Stimulated activated naive CD8-positive, alpha-beta T cell treated with anti-CD3 and anti-CD28 coated beads, Interleukin-15, amount 100 ng/mL, for 72 hours (primary cell): ENCODE measurements around the gene IP6K1.
"Not testable (repeated sequence)": the region's sequence is repeated elsewhere in the genome, so short reads cannot be mapped to it uniquely, and the experiment has no call there.

Experiments
- ATAC-seq: fragments of 150-1000 bp; cut with Tn5 transposase; 2 replicates; pipeline ENCODE4 v1.10.0; 2021; ENCODE audit warnings: mild to moderate bottlenecking, moderate library complexity
- DNase-seq, 2 donors: peaks; one replicate each; pipeline ENCODE4 v3.0.0; 2021 to 2022
- H3K27ac Mint-ChIP-seq, 2 donors: one replicate each; pipeline ENCODE4 v1.8.0; 2022; ENCODE audit warnings: mild to moderate bottlenecking in 2 of 2, mixed read lengths in 2 of 2, moderate library complexity in 2 of 2
- H3K27me3 Mint-ChIP-seq: one replicate; pipeline ENCODE4 v1.8.0; 2022; ENCODE audit warnings: mixed read lengths
- H3K4me1 Mint-ChIP-seq: one replicate; pipeline ENCODE4 v1.8.0; 2022; ENCODE audit warnings: mild to moderate bottlenecking, mixed read lengths
- H3K4me3 Mint-ChIP-seq, 2 donors: one replicate each; pipeline ENCODE4 v1.8.0; 2022; ENCODE audit warnings: mild to moderate bottlenecking in 2 of 2, mixed read lengths in 2 of 2, moderate library complexity in 1 of 2
- H3K9me3 Mint-ChIP-seq, 2 donors: one replicate each; pipeline ENCODE4 v1.8.0; 2022; ENCODE audit warnings: mixed read lengths in 2 of 2

Gene IP6K1

DNA sequence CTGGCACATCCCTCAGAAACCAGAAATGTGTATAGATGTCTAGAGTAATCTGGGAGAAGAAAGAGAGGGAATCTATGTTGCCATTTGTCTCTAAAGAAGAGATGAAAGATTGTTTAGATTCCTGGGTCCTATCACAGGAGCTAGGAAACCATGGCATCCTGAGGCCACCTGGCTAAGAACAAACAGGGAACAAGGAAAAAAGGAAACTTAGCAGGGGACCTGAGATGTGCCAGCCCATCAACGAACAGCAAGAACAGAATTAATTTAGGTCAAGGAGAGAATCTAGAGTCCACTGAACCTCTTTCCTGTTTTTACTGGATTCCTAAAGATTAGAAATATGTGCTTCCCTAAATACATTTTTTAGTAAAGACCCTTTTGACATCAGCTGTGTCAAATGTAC is 30.3 kb downstream of the IP6K1 start:
- Mint-ChIP-seq H3K4me1 (peaks cover 18% of the 10 kb centered on the region), H3K4me3 (no peak overlapping the region), H3K27me3 (no peaks in the 10 kb centered on the region), H3K27ac (no peak overlapping the region), H3K9me3 (no peaks in the 10 kb centered on the region)
- DNase-seq (no peak), ATAC-seq (no peak)

DNA sequence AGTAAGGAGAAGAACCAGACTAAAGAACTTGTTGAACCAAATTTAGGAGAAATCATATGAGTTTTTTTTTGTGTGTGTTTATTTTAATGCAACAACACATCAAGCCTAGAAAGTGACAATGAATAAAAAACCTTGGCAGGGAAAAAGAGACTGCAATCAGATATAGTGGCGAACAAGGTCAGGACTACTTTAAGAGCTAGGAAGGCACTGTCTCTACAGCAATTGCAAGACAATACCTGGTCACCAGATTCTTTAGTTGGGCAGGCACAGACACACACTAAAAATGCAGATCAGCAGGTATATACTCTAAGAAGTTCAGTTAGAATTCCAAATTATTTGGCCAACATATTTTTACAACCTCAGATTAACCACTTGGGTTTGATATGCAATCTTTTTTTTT is 31.8 kb downstream of the IP6K1 start:
- no peak for DNase-seq
- H3K4me1 Mint-ChIP-seq = peaks cover 16% of the 10 kb centered on the region
- no peak overlapping the region for H3K27ac Mint-ChIP-seq
- no peak for ATAC-seq
- no peaks in the 10 kb centered on the region for H3K9me3 Mint-ChIP-seq
- H3K4me3 Mint-ChIP-seq = no peak overlapping the region
- H3K27me3 Mint-ChIP-seq = no peaks in the 10 kb centered on the region

DNA sequence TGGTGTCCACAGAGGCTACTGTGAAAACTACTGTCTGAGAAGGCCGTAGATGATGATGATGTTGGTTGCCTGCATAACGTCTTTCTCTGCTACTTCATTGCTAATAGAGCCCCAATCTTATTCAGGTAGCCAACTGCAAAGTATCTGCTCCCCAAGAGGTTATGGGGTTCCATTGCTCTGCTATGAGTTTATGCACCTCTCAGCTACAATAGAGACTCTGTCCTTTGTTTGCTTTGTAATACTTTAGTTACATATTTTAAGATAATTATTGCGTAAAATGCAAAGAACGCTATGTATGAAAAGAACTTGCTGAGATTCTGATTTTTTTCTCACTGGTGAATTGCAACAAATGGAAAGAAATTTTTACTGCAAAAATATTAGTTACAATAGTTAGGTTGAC is 34.8 kb downstream of the IP6K1 start:
- no peak overlapping the region for H3K4me3 Mint-ChIP-seq
- no peak overlapping the region for H3K27ac Mint-ChIP-seq
- no peaks in the 10 kb centered on the region for H3K9me3 Mint-ChIP-seq
- no peaks in the 10 kb centered on the region for H3K27me3 Mint-ChIP-seq
- peaks cover 17% of the 10 kb centered on the region for H3K4me1 Mint-ChIP-seq
- ATAC-seq (no peak), DNase-seq (no peak)

DNA sequence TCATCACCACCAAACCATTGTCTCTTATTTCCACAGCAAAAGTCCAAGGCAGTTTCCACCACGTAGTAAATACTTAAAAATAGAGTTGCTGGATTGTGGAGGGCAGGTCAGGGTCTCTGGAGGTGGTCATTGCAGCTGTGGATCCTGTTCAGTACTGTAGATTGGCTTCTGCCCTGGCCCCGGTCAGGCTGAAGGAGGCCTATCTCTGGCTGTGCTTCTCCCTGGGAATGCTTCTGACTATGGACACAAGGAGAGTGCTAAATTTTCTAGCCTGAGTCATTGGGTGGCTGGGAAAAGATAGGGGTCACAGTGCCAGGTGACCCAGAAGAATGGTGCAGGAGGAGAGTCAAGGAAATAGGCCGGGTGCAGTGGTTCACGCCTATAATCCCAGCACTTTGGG is 36.3 kb downstream of the IP6K1 start:
- Mint-ChIP-seq H3K27ac (no peak overlapping the region), H3K27me3 (no peaks in the 10 kb centered on the region), H3K9me3 (no peaks in the 10 kb centered on the region), H3K4me1 (peaks cover 15% of the 10 kb centered on the region), H3K4me3 (no peak overlapping the region)
- ATAC-seq (no peak), DNase-seq (no peak)

DNA sequence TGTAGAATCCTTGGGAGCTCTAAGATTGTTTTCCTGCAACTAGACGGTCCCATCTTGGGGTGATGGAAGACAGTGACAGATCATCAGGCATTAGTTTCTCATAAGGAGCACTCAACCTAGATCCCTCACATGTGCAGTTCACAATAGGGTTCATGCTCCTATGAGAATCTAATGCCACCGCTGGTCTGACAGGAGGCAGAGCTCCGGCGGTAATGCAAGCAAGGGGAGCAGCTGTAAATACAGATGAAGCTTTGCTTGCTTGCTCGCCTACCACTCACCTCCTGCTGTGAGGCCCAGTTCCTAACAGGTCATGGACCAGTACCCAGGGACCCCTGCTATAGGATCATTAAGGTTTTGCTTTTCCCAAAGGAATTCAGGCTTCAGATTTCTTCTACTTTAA is 37.5 kb downstream of the IP6K1 start:
- H3K27ac Mint-ChIP-seq = peak overlapping the region in 1 of 2 donors; percentile 46
- H3K9me3 Mint-ChIP-seq, ATAC-seq, DNase-seq, H3K4me3 Mint-ChIP-seq, H3K27me3 Mint-ChIP-seq: not testable (repeated sequence)
- H3K4me1 Mint-ChIP-seq = peaks cover 15% of the 10 kb centered on the region

DNA sequence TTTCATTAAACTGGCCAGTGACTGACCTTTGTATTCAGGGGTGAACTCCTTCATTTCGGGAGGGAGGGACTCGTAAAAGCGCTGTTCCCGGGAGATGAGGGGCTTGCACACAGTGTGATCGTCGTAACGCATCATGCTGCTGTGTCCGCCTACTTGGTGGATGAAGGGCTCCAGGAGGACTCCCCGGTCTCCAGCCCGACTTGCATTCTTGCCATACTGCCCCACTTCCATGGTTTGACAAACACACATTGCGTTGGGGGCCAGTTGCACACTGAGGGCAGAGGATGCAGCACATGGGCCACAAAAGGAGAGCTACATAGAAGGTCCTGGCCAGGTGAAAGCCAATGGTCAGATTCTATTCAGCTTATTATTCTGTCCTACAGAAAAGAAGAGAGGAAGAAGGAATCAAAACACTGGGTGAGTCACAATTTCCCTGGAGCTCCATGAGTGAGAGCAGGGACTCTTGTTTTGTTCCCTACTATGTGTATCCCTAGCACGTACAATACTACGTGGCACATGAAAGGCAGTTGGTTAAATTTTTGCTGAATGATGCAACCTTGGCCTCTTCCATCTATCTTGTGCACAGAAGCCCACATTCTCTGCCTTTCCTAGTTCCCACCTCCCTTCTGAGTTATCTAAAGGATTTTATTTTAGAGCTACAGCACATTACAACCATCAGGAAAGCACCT is 38.4 kb downstream of the IP6K1 start:
- H3K4me3 Mint-ChIP-seq = no peak overlapping the region
- ATAC-seq (no peak), DNase-seq (no peak)
- no peaks in the 10 kb centered on the region for H3K27me3 Mint-ChIP-seq
- H3K27ac Mint-ChIP-seq = peak overlapping the region in 1 of 2 donors; percentile 62
- H3K4me1 Mint-ChIP-seq = peaks cover 11% of the 10 kb centered on the region
- no peaks in the 10 kb centered on the region for H3K9me3 Mint-ChIP-seq

DNA sequence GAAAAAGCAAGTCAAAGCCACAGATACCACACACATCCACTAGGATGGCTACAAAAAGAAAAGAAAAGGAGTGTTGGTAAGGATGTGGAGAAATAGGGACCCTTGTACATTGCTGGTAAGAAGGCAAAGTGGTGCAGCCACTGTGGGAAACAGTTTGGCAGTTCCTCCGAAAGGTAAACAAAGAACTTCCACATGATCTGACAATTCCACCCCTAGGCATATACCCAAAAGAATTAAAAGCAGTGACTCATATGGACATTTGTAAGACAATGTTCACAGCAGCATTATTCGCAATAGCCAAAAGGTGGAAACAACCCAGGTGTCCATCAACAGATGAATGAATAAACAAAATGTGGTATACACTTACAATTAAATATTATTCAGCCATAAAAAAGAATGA is 40.4 kb downstream of the IP6K1 start:
- H3K4me3 Mint-ChIP-seq = no peak overlapping the region
- H3K27ac Mint-ChIP-seq = no peak overlapping the region
- DNase-seq (no peak), ATAC-seq (no peak)
- no peaks in the 10 kb centered on the region for H3K27me3 Mint-ChIP-seq
- peaks cover 10% of the 10 kb centered on the region for H3K4me1 Mint-ChIP-seq
- H3K9me3 Mint-ChIP-seq = no peaks in the 10 kb centered on the region

DNA sequence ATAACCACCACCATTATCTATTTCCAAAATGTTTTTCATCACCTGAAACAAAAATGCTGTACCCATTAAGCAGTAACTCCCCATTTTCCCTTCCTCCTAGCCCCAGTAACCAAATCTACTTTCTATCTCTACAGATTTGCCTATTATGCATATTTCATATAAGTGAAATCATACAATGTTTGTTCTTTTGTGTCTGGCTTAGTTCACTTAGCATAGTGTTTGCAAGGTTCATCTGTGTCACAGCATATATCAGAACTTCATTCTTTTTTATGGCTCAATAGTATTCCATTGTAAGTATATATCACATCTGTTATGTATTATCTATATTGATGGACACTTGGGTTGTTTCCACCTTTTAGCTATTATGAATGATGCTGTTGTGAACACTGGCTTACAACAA is 45.9 kb downstream of the IP6K1 start:
- Mint-ChIP-seq H3K27ac (no peak overlapping the region), H3K27me3 (no peaks in the 10 kb centered on the region), H3K9me3 (no peaks in the 10 kb centered on the region), H3K4me1 (no peaks in the 10 kb centered on the region), H3K4me3 (no peak overlapping the region)
- no peak for DNase-seq
- ATAC-seq = no peak

DNA sequence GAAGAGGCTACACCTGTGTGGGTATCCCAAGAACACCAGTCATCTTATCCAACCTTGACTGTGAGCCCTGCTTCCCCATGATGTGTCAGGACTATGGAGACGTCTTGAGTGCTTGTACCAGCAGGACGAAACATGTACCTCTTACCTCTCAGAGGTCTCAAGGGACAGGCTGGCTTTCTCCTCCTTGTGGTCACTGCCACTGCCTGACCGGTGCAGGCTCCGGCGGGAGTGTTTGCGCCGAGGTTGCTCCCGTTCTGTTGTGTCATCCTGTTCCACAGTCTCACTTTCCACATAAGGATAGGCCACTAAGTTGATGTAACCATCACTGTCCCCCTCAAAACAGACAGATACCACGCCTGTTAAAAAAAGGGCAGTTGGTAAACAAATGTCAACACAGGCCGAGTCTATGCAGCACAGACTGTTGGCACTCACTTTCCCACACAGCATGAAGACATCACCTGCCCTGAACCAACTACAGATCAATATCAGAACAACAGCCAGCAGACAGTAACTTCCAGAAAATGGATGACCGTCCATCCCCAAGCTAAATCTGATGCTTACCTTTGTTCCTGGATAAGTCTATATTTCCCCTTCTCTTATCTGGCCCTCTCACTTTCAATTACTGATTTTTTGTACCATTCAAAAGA is 48.2 kb downstream of the IP6K1 start:
- H3K27ac Mint-ChIP-seq = peak overlapping the region in 1 of 2 donors; percentile 72
- no peaks in the 10 kb centered on the region for H3K27me3 Mint-ChIP-seq
- no peak for DNase-seq
- H3K9me3 Mint-ChIP-seq = no peaks in the 10 kb centered on the region
- no peak for ATAC-seq
- no peaks in the 10 kb centered on the region for H3K4me1 Mint-ChIP-seq
- no peak overlapping the region for H3K4me3 Mint-ChIP-seq

DNA sequence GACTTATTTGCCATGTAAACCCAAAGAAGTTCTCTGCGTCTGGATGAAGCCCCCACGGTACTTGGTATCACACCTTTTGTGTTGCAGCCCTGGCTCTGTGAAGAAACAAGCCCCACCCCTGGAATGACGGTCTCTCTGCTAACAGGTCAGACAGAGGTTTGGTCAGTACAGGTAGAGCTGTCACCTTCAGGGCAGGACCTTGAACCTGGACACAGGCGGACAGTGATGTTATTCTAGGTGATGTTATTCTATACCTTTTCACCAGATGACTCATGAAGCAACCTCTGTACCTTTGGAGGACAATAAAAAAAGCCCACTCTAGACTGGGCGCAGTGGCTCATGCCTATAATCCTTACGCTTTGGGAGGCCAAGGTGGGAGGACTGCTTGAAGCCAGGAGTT is 51.6 kb downstream of the IP6K1 start:
- Mint-ChIP-seq H3K4me3 (no peak overlapping the region), H3K27me3 (no peaks in the 10 kb centered on the region), H3K4me1 (no peaks in the 10 kb centered on the region), H3K27ac (no peak overlapping the region), H3K9me3 (no peaks in the 10 kb centered on the region)
- ATAC-seq (no peak), DNase-seq (no peak)

DNA sequence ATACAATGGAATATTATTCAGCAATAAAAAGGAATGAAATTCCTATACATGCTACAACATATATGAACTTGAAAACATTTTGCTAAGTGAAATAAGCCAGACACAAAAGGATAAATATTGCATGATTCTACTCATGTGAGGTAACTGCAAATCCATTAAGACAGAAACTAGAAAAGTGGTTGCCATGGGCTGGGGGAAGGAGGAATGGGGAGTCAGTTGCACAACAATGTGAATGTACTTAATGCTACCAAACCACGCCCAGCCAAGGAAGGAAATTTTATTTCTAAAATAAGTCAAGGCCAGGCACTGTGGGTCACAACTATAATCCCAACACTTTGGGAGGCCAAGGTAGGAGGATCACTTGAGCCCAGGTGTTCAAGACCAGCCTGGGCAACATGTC is 52.8 kb downstream of the IP6K1 start:
- DNase-seq (no peak), ATAC-seq (no peak)
- no peak overlapping the region for H3K27ac Mint-ChIP-seq
- H3K27me3 Mint-ChIP-seq = no peaks in the 10 kb centered on the region
- H3K4me1 Mint-ChIP-seq = no peaks in the 10 kb centered on the region
- H3K9me3 Mint-ChIP-seq = no peaks in the 10 kb centered on the region
- H3K4me3 Mint-ChIP-seq = no peak overlapping the region

DNA sequence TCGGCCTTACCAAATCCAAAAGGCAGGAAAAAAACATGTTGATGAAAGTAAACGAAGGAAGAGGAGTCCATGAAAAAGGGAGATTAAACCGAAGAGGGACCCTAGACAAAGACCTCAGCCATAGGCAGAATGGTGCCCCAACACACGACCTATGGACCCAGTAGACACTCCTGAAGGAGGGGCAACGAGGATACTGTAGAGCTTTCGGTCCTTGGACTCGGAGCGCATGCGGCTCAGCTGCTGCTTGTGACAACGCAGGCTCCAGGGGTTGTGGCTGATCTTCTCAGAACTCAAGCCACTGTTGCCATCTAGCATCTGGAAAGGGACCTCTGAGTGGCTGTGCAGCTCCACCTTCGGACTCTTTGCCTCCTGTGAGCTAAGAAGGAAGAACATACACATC is 53.7 kb downstream of the IP6K1 start:
- no peak for ATAC-seq
- H3K4me1 Mint-ChIP-seq = no peaks in the 10 kb centered on the region
- no peak overlapping the region for H3K4me3 Mint-ChIP-seq
- H3K27ac Mint-ChIP-seq = no peak overlapping the region
- H3K9me3 Mint-ChIP-seq = no peaks in the 10 kb centered on the region
- H3K27me3 Mint-ChIP-seq = no peaks in the 10 kb centered on the region
- no peak for DNase-seq

DNA sequence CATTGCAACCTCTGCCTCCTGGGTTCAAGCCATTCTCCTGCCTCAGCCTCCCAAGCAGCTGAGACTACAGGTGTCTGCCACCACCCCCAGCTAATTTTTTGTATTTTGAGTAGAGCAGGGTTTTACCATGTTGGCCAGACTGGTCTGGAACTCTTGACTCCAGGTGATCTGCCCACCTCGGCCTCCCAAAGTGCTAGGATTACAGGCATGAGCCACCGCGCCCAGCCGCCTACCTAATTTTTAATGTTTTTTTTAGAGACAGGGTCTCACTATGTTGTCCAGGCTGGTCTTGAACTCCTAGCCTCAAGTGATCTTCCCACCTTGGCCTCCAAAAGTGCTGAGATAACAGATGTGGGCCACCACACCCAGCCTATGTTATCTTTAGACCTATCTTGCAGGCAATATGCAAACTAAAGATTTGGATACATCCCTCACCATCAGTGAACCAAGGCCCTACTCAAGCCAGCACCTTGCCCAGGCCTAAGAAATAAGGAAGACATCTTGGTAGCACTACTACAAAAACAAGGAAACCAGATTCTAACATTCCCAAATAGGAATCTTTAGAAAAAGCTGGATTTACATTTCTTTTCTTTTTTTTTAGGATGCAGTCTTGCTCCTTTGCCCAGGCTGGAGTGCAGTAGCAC is 56.3 kb downstream of the IP6K1 start:
- DNase-seq (no peak), ATAC-seq (no peak)
- H3K9me3 Mint-ChIP-seq = no peaks in the 10 kb centered on the region
- H3K27ac Mint-ChIP-seq = no peak overlapping the region
- H3K4me1 Mint-ChIP-seq = peaks cover under 1% of the 10 kb centered on the region
- no peak overlapping the region for H3K4me3 Mint-ChIP-seq
- H3K27me3 Mint-ChIP-seq = no peaks in the 10 kb centered on the region

DNA sequence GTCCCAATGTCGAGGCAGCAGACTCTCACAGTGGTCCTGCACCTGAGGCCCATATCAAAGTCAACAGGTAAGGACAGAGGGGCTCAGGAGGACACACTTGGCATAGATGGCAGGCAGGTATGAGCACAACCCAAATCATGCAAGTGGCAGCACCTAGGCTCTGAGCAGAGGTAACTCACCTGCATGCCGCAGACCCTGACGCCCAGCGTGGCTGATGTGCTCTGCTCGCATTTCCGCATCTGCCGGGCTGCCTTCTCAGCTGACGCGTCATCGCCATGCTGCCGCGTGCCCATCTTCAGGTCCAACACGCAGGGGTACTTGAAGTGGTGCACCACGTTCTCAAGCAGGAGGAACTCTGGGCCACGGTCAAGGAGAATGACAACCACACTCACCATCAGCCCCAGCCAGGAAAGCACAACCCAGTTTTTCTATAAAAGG is 58.4 kb downstream of the IP6K1 start:
- peaks cover 17% of the 10 kb centered on the region for H3K4me1 Mint-ChIP-seq
- H3K9me3 Mint-ChIP-seq = no peaks in the 10 kb centered on the region
- H3K27me3 Mint-ChIP-seq = no peaks in the 10 kb centered on the region
- H3K27ac Mint-ChIP-seq = no peak overlapping the region
- DNase-seq (no peak), ATAC-seq (no peak)
- no peak overlapping the region for H3K4me3 Mint-ChIP-seq

DNA sequence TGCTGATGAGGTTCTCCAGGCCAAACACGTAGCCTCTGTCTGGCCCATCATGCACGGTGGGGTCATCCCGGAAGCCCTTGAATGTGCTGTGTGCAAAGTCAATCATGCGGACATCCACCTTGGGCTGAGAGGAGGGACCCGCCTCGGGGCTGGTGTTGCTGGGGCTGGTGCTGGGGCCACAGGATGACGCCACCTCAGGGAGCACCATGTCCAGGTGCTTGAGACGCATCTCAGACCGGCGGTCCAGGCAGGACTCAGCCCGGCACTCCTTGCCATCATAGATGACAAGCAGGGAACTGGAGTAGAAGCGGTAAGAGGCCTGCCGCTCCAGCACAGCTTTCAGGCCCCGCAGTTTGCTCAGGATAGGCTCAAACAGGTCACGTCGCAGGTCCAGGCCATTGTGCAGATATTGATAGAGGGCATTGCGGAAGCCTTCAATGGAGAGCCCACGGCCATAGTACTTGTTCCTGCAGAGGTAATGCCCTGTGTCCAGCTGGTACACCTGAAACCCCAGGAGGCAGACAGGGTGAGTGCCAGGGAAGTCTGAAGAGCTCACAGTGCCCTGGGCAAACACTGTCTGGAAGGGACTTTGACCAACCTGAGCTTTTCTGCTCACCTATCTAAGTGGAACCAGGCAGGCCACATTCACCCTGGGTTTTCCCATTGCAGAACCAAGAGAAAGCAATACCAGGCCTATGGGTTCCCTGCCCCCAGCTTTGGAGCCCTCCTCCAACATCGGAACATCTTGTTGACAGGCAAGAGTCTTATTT is 59.0 kb downstream of the IP6K1 start:
- Mint-ChIP-seq H3K27me3 (no peaks in the 10 kb centered on the region), H3K9me3 (no peaks in the 10 kb centered on the region), H3K27ac (no peak overlapping the region), H3K4me1 (peaks cover 23% of the 10 kb centered on the region), H3K4me3 (no peak overlapping the region)
- DNase-seq (no peak), ATAC-seq (no peak)
